HT-29 (cell line): ENCODE results near the gene OXSR1. TPM values are rescaled to one million over a fixed set of nuclear protein-coding genes. Genes with fewer than 3 reads are reported as not detected.

Source experiments
- small RNA-seq: library from RNA; depleted of rRNA; stranded (forward); fragments of <200 nt; gene quantifications from one replicate; pipeline ENCODE3, GENCODE V24; 2014
- total RNA-seq: library from RNA; depleted of rRNA; stranded (reverse); fragments of >200 nt; shearing (Covaris generic); gene quantifications from 2 replicates; pipeline ENCODE4 v1.2.3, GENCODE V29; 2014; rRNA removed

OXSR1 gene
- total RNA-seq, 1 experiment from 2014 or later = 12.9 TPM

Small RNAs within 50 kb of the gene (small RNA-seq; reads per million reads assigned to genes)
- gene RF00019 = not detected
- not detected for gene RNU6-235P

Other genes with a start within 250 kb of the OXSR1 start
- 2.2 and 2.4 TPM in 2 replicates for gene VILL, start 174.8 kb upstream of the OXSR1 start, total RNA-seq
- 7.6 and 9.6 TPM in 2 replicates for gene PLCD1, start 135.9 kb upstream of the OXSR1 start, total RNA-seq
- 0.58 and 0.94 TPM in 2 replicates for gene DLEC1, start 126.3 kb upstream of the OXSR1 start, total RNA-seq
- 71.9 and 84.7 TPM in 2 replicates for gene ACAA1, start 28.4 kb upstream of the OXSR1 start, total RNA-seq
- gene MYD88, start 26.9 kb upstream of the OXSR1 start, total RNA-seq = 5.5 and 11.9 TPM in 2 replicates
- 0.25 and 0.26 TPM in 2 replicates for gene SLC22A13, start 100.3 kb downstream of the OXSR1 start, total RNA-seq
- not detected in 2 replicates for gene SLC22A14, start 116.8 kb downstream of the OXSR1 start, total RNA-seq
- gene XYLB, start 181.2 kb downstream of the OXSR1 start, total RNA-seq = 4.2 and 4.4 TPM in 2 replicates